H1 (cell line): ENCODE measurements around the gene DISC1.

ENCODE experiments used
- BACH1 ChIP-seq: IDR thresholded peaks from 2 replicates; pipeline ENCODE4 v1.6.1; 2012; ENCODE audit warnings: low read length, improper control_type of control experiment
- HDAC6 ChIP-seq: IDR thresholded peaks from one replicate; pipeline ENCODE4 v1.7.1; 2012; ENCODE audit warnings: low read depth, mild to moderate bottlenecking, inconsistent platforms, low read length, moderate library complexity
- KDM4A ChIP-seq: IDR thresholded peaks from one replicate; pipeline ENCODE4 v1.7.1; 2012; ENCODE audit warnings: low read depth, mild to moderate bottlenecking, moderate library complexity, low read length, inconsistent platforms; ENCODE audit not compliant: severe bottlenecking
- MAFK ChIP-seq: IDR thresholded peaks from 2 replicates; pipeline ENCODE4 v1.6.1; 2012; ENCODE audit warnings: low read depth, mild to moderate bottlenecking, improper control_type of control experiment, low read length
- RAD21 ChIP-seq, 2 experiments: IDR thresholded peaks in 1 of 2; conservative IDR thresholded peaks in 1 of 2; 2 replicates each; pipeline ENCODE4 v1.6.1; 2011; ENCODE audit warnings: low read depth in 2 of 2, low read length in 2 of 2, improper control_type of control experiment in 1 of 2, inconsistent platforms in 1 of 2, mild to moderate bottlenecking in 1 of 2, moderate library complexity in 1 of 2
- SAP30 ChIP-seq: fragments of 300-600 bp; sonication (generic); IDR thresholded peaks from 2 replicates; pipeline ENCODE4 v1.7.1; 2012; ENCODE audit warnings: low read length, moderate library complexity, mild to moderate bottlenecking, inconsistent platforms; ENCODE audit not compliant: insufficient read depth, insufficient replicate concordance
- TAF7 ChIP-seq: optimal IDR thresholded peaks from 2 replicates; pipeline ENCODE3; 2011; ENCODE audit warnings: low read depth, mild to moderate bottlenecking, inconsistent platforms, low read length, moderate library complexity, borderline replicate concordance
- YY1 ChIP-seq: IDR thresholded peaks from 2 replicates; pipeline ENCODE4 v1.6.1; 2011; ENCODE audit warnings: low read depth, mild to moderate bottlenecking, low read length
- TF ChIP-seq, protein P1 (sequence below), 3 experiments: IDR thresholded peaks; 1 replicate in 2 of 3; 2 replicates in 1 of 3; pipeline versions ENCODE4 v1.5.1 to v1.6.1; 2011; ENCODE audit warnings: low read length in 3 of 3, mild to moderate bottlenecking in 3 of 3, inconsistent platforms in 2 of 3, low read depth in 1 of 3, moderate library complexity in 1 of 3; ENCODE audit not compliant: insufficient read depth in 1 of 3; ENCODE audit errors: control extremely low read depth in 1 of 3
- TF ChIP-seq, protein P2 (sequence below): IDR thresholded peaks from 2 replicates; pipeline ENCODE4 v1.6.1; 2011; ENCODE audit warnings: low read depth, mild to moderate bottlenecking, low read length; ENCODE audit not compliant: insufficient read depth

DNA sequence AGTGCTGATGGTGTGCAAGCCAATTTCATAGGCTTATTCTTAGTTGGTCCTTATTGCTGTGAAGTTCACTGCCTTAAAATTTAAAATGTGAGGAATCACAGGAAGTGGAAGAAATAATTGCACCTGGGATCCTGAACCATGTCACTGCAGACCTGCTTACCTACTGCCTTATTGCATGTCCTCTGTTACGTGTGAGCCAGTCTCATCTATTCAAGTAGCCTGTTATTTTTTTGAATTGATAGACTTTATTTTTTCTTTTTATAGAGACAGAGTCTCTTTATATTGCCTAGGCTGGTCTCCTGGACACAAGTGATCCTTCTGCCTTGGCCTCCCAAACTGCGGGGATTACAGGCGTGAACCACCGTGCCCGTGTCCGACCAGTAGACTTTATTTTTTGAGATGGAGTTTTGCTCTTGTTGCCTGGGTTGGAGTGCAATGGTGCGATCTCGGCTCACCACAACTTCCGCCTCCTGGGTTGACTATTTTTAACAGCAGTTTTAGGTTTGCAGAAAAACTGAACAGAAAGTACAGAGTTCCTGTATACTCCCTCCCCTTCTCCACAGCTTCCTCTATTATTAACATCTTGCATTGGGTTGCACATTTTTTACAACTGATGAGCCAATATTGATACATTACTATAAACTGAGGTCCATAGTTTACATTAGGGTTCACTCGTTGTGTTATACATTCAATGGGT, 14.0 kb upstream of the DISC1 start:
- TF ChIP-seq KDM4A (no peak), MAFK (no peak), RAD21 (IDR thresholded peaks at IDR 0.05 in 1 of 2, conservative IDR thresholded peaks at IDR 0.05 in 1 of 2; ENCODE audit: low read depth in 2 of 2, low read length in 2 of 2) (no peak), YY1 (no peak), HDAC6 (no peak), TAF7 (no peak), BACH1 (no peak), SAP30 (no peak)
- TF ChIP-seq, protein P1, sequence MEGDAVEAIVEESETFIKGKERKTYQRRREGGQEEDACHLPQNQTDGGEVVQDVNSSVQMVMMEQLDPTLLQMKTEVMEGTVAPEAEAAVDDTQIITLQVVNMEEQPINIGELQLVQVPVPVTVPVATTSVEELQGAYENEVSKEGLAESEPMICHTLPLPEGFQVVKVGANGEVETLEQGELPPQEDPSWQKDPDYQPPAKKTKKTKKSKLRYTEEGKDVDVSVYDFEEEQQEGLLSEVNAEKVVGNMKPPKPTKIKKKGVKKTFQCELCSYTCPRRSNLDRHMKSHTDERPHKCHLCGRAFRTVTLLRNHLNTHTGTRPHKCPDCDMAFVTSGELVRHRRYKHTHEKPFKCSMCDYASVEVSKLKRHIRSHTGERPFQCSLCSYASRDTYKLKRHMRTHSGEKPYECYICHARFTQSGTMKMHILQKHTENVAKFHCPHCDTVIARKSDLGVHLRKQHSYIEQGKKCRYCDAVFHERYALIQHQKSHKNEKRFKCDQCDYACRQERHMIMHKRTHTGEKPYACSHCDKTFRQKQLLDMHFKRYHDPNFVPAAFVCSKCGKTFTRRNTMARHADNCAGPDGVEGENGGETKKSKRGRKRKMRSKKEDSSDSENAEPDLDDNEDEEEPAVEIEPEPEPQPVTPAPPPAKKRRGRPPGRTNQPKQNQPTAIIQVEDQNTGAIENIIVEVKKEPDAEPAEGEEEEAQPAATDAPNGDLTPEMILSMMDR (IDR thresholded peaks at IDR 0.05; ENCODE audit: control extremely low read depth in 1 of 3, insufficient read depth in 1 of 3, low read depth in 1 of 3, low read length in 3 of 3), result no peak
- TF ChIP-seq, protein P2, sequence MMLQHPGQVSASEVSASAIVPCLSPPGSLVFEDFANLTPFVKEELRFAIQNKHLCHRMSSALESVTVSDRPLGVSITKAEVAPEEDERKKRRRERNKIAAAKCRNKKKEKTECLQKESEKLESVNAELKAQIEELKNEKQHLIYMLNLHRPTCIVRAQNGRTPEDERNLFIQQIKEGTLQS, result no peak
